Neuron (in vitro differentiated cells): ENCODE data around the gene PUS3.
"Not testable (repeated sequence)": the region's sequence is repeated elsewhere in the genome, so short reads cannot be mapped to it uniquely, and the experiment has no call there.

ENCODE experiments used
- H2AFZ ChIP-seq: one replicate; pipeline ENCODE4 v1.6.1; 2013; ENCODE audit warnings: low read depth, mild to moderate bottlenecking, inconsistent platforms, low read length, moderate library complexity
- H3K27me3 ChIP-seq: one replicate; pipeline ENCODE4 v1.6.1; 2013; ENCODE audit warnings: low read length; ENCODE audit not compliant: insufficient read depth
- H3K36me3 ChIP-seq: one replicate; pipeline ENCODE4 v1.6.1; 2013; ENCODE audit warnings: low read length; ENCODE audit not compliant: insufficient read depth
- H3K4me1 ChIP-seq: one replicate; pipeline ENCODE4 v1.6.1; 2013; ENCODE audit warnings: low read length; ENCODE audit not compliant: insufficient read depth
- H3K4me3 ChIP-seq: 2 replicates; pipeline ENCODE4 v1.5.1; 2013; ENCODE audit warnings: mild to moderate bottlenecking, low read length, moderate library complexity
- H3K9me3 ChIP-seq: one replicate; pipeline ENCODE4 v1.6.1; 2013; ENCODE audit warnings: low read length

Gene PUS3

GRCh38 chr11:125921042-125921441 lies 18.0 kb upstream of the PUS3 start:
- Histone ChIP-seq H3K9me3 (no peaks in the 10 kb centered on the region), H3K4me3 (no peak overlapping the region), H3K27me3 (no peaks in the 10 kb centered on the region), H3K36me3 (no peaks in the 10 kb centered on the region), H3K4me1 (no peaks in the 10 kb centered on the region), H2AFZ (no peak overlapping the region)

GRCh38 chr11:125918140-125918840 lies 15.3 kb upstream of the PUS3 start:
- Histone ChIP-seq H3K4me1 (no peaks in the 10 kb centered on the region), H3K27me3 (no peaks in the 10 kb centered on the region), H3K4me3 (no peak overlapping the region), H3K36me3 (no peaks in the 10 kb centered on the region), H3K9me3 (no peaks in the 10 kb centered on the region), H2AFZ (no peak overlapping the region)

GRCh38 chr11:125916683-125917347 lies 13.8 kb upstream of the PUS3 start:
- Histone ChIP-seq H3K27me3 (no peaks in the 10 kb centered on the region), H2AFZ (no peak overlapping the region), H3K36me3 (no peaks in the 10 kb centered on the region), H3K9me3 (no peaks in the 10 kb centered on the region), H3K4me1 (no peaks in the 10 kb centered on the region), H3K4me3 (no peak overlapping the region)

GRCh38 chr11:125914601-125915000 lies 11.6 kb upstream of the PUS3 start:
- H3K4me3 ChIP-seq, H2AFZ ChIP-seq, H3K27me3 ChIP-seq, H3K36me3 ChIP-seq, H3K4me1 ChIP-seq, H3K9me3 ChIP-seq: not testable (repeated sequence)

GRCh38 chr11:125910226-125910849 lies 7.3 kb upstream of the PUS3 start:
- Histone ChIP-seq H3K4me1 (no peaks in the 10 kb centered on the region), H3K4me3 (no peak overlapping the region), H3K9me3 (no peaks in the 10 kb centered on the region), H3K27me3 (no peaks in the 10 kb centered on the region), H2AFZ (no peak overlapping the region), H3K36me3 (no peaks in the 10 kb centered on the region)

GRCh38 chr11:125904678-125905077 lies 1.7 kb upstream of the PUS3 start:
- Histone ChIP-seq H3K36me3 (no peaks in the 10 kb centered on the region), H3K4me1 (peaks cover 7% of the 10 kb centered on the region), H3K9me3 (peaks cover 5% of the 10 kb centered on the region), H3K27me3 (no peaks in the 10 kb centered on the region), H2AFZ (peak overlapping the region; percentile 66), H3K4me3 (peak overlapping the region; percentile 66)

- Histone ChIP-seq H2AFZ (peak within 1 kb of the TSS; percentile 66), H3K4me3 (peak within 1 kb of the TSS; percentile 66), H3K27me3 (no peaks in the 10 kb centered on the region), H3K9me3 (peaks cover 5% of the 10 kb centered on the region), H3K4me1 (peaks cover 7% of the 10 kb centered on the region), H3K36me3 (no peaks in the 10 kb centered on the region)
Measured at GRCh38 chr11:125903711-125904659, 979 bp upstream of the PUS3 start, which contains the start of gene DDX25. TSS of gene DDX25 (plus strand) at chr11:125904508. CDS start at chr11:125904518, 10 bp downstream.

GRCh38 chr11:125902277-125902926 lies 604 bp downstream of the PUS3 start:
- peak overlapping the region; percentile 66 for H2AFZ ChIP-seq
- peaks cover 5% of the 10 kb centered on the region for H3K9me3 ChIP-seq
- H3K4me3 ChIP-seq, result peak overlapping the region; percentile 66
- no peaks in the 10 kb centered on the region for H3K27me3 ChIP-seq
- no peaks in the 10 kb centered on the region for H3K36me3 ChIP-seq
- peaks cover 7% of the 10 kb centered on the region for H3K4me1 ChIP-seq

GRCh38 chr11:125901872-125902271 lies 1.1 kb downstream of the PUS3 start:
- H2AFZ ChIP-seq, result no peak overlapping the region
- H3K9me3 ChIP-seq, result peaks cover 5% of the 10 kb centered on the region
- peak overlapping the region; percentile 66 for H3K4me3 ChIP-seq
- peaks cover 7% of the 10 kb centered on the region for H3K4me1 ChIP-seq
- H3K27me3 ChIP-seq, result no peaks in the 10 kb centered on the region
- no peaks in the 10 kb centered on the region for H3K36me3 ChIP-seq

GRCh38 chr11:125892994-125893393 lies 10.0 kb downstream of the PUS3 start:
- H3K36me3 ChIP-seq, result peaks cover 20% of the 10 kb centered on the region
- H3K4me1 ChIP-seq, result no peaks in the 10 kb centered on the region
- H3K4me3 ChIP-seq, result no peak overlapping the region
- H3K27me3 ChIP-seq, result no peaks in the 10 kb centered on the region
- H3K9me3 ChIP-seq, result no peaks in the 10 kb centered on the region
- H2AFZ ChIP-seq, result no peak overlapping the region

GRCh38 chr11:125892071-125892470 lies 10.9 kb downstream of the PUS3 start:
- Histone ChIP-seq H3K9me3 (peaks cover 3% of the 10 kb centered on the region), H3K36me3 (peaks cover 20% of the 10 kb centered on the region), H2AFZ (no peak overlapping the region), H3K4me3 (no peak overlapping the region), H3K27me3 (no peaks in the 10 kb centered on the region), H3K4me1 (no peaks in the 10 kb centered on the region)

- Histone ChIP-seq H3K36me3 (peaks cover 15% of the 10 kb centered on the region), H3K27me3 (no peaks in the 10 kb centered on the region), H3K4me1 (no peaks in the 10 kb centered on the region), H3K4me3 (no peak overlapping the region), H2AFZ (no peak overlapping the region), H3K9me3 (peaks cover 6% of the 10 kb centered on the region)
Measured at GRCh38 chr11:125890447-125891100, 12.4 kb downstream of the PUS3 start.
